Measurements from ENCODE around the gene FUOM.

Gene FUOM, protein sequence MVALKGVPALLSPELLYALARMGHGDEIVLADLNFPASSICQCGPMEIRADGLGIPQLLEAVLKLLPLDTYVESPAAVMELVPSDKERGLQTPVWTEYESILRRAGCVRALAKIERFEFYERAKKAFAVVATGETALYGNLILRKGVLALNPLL

DNA sequence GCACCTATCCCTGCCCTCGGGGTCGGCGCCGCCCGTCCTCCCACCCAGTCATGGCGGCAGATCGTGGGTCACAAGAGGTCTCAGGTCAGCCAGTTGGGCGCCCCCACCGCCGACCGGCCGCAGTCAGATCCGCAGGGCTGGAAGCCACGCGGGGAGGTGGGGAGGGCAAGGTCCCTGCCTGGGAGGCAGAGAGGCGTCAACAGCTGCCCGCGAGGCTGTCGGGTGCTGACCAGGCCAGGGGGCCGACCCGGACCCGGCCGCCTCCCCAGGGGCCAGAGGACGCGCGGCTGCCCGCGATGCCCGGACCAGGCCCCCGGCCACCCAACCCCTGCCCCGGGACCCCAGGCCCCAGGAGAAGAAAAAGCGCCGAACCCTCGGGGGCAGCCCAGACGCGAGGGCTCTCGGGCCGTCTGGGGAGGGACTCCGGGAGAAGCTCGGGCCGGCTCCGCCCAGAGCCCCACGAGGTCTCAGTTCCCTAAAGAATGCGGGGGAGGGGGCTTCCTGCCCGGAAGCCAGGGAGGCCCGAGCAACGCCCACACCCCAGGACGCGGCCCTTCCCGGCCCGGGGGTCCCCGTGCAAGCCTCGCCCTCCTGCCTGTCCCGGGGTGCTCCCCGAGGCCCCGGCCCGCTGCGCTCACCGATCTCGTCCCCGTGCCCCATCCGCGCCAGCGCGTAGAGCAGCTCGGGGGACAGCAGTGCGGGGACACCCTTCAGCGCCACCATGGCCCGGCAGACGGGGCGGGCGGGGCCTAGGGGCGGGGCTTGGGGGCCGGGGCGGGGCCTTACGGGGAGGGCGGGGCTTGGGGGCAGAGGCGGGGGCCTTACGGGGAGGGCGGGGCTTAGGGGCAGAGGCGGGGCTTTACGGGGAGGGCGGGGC lies at the start of gene FUOM:
FUOM (minus strand) TSS at position 735 of the 877 bp plus-strand sequence; CDS start at position 723, 12 bp downstream.
- DNase-seq = no peak

DNA sequence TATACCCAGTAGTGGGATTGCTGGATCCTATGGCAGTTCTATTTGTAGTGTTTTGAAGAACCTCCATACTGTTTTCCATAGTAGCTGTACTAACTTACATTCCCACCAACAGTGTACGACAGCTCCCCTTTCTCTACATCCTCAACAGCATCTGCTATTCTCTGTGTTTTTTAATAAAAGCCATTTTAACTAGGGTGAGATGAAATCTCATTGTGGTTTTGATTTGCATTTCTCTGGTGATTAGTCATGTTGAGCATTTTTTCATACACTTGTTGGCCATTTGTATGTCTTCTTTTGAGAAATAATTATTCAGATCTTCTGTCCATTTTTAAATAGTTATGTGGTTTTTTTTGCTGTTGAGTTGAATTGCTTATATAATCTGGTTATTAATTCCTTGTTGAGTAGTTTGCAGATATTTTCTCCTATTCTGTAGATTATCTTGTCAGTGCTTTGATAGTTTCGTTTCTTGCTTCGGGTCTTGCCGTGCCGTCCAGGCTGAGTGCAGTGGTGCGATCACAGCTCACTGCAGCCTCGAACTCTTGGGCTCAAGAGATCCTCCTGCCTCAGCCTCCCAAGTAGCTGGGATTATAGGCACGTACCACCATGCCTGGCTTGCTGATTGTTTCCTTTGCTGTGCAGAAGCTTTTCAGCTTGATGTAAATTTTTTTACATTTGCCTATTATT lies 48.2 kb upstream of the FUOM start:
- no peak for DNase-seq

DNA sequence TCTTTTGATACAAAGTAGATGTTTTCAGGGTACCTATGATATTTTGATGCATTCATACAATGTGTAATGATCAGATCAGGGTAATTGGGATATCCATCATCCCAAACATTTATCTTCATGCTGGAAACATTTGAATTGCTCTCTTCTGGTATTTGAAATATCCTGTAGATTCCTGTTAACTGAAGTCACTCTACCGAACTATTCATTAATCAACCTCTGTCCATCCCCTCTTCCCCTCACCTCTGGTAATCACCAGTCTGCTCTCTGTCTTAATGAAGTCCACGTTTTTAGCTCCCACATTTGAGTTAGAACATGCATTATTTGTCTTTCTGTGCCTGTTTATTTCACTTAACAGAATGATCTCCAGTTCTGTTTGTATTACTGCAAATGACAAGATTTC lies 47.5 kb upstream of the FUOM start:
- DNase-seq = no peak

DNA sequence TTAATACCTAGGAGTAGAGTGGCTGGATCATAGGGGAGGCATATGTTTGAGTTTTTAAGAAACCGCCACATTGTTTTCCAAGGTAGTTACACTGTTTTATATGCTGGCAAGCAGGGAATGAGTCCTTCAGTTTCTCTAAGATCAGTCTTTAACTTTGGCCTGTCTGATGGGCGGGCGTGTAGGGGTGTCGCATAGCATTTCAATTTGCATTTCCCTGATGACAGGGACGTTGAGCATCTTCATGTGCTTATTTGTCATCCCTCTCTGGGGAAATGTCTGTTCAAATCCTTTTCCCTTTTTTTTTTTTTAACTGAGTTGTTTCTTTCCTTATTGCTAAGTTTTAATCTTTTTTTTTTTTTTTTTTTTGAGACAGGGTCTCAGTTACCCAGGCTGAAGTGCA lies 46.0 kb upstream of the FUOM start:
- DNase-seq = no peak

DNA sequence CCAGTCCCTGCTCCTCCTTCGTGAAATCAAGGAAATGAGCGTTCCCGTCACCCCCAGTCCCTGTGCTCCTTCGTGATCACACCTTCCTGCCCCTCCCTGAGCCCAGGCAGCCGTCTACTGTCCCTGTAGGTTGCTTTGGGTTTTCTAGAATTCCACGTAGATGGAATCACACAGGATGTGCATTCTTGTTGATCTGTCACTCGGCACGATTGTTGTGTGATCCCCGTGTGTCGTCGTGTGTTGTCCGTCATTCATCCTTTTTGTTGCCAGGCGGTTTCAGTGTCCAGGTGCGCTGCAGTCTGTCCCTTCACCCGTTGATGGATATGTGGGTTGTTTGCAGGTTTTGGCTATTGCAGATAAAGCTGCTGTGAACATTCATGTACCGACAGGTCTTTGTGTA lies 45.5 kb upstream of the FUOM start:
- DNase-seq = no peak

- no peak for DNase-seq
Observed at GRCh38 chr10:133401981-133402725, 44.3 kb upstream of the FUOM start.

- DNase-seq = no peak
Observed at GRCh38 chr10:133401500-133401899, 43.7 kb upstream of the FUOM start.

DNA sequence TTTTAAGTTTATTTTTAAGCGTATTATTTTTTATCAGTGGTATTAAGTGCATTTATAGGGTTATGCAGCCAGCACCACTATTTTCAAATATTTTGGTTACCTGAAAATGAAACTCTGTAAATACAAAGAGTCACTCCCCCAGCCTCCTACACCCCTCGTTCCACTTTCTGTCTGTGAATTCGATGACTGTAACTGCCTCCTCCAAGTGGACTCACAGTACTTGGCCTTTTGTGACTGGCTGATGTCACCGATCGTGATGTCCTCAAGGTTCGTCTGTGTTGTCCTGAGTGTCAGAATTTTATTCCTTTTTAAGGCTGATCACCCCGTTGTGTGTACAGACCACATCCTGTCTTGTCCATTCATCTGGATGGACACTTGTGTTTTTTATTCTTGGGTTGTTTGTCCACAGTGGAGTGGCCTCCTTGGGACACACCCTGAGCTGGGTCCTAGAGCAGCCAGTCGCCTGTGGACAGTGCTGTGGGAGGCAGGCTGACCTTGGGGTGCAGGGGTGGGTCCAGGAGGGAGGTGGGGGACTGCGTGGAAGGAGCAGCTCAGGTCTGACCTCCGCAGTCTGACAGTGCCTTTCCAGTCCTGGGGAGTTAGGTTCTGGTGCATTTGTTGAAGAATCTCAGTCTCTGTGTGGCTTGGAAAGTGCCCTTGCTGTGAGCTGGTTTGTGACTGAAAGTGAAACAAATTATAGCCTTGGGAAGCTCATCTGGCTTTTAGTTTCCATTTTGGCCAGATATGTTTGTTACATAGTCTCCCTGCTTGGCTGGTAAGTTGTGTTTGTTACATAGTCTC lies 43.0 kb upstream of the FUOM start:
- no peak for DNase-seq

DNA sequence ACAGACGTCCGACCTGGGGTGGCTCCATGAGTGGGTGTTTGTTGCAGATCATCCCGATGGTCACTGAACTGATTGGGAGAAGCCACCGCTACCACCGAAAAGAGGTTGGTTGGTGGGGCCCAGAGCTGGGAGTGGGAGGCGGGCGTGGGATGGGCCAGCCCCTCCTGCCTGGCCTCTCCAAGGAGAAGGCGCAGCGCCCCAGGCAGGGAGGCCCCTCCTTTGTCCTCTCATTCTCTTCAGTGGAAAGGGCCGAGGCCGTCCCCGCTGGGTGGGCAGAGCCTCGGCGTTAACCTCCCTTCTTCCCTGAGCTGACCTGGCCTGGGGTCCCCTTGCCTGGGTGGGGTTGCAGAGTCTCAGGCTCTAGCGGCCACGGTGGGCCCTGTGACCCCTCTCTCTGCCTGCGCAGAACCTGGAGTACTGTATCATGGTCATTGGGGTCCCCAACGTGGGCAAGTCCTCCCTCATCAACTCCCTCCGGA lies 41.3 kb upstream of the FUOM start:
- no peak for DNase-seq

DNA sequence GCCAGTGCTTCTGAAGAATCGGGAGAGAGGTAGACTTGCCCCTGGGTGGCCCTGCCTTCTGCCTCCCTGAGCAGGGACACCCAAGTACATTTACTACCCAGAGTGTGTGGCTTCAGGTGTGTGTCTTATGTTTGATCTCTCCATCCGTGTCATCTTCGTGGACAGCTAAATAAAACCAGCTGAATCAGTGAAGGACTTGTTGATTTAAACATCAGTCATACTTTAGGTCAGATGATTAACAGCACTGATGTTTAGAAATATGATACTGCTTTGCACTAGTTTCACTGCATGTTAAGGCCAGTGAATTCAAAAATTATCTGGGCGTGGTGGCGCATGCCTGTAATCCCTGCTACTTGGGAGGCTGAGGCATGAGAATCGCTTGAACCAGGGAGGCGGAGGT lies 40.1 kb upstream of the FUOM start:
- DNase-seq = no peak

- no peak for DNase-seq
Observed at GRCh38 chr10:133396035-133396624, 38.3 kb upstream of the FUOM start.

DNA sequence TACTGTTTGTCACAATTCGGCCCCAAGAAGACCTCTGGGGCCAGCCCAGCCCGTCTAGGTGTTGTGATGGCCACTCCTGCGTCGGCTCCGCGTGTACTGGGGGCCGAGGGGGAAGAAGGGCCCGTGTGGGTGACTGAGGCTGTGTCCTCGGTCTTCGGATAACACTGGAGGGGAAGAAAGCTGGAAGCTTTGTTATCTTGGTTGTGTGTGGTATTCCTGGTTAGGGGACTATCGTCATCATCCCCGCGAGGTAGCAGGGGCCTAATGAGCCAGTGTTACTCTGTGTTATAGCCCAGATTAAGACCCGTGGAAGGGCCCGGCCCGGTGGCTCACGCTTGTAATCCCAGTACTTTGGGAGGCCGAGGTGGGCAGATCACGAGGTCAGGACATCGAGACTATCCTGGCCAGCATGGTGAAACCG lies 37.0 kb upstream of the FUOM start:
- no peak for DNase-seq

DNA sequence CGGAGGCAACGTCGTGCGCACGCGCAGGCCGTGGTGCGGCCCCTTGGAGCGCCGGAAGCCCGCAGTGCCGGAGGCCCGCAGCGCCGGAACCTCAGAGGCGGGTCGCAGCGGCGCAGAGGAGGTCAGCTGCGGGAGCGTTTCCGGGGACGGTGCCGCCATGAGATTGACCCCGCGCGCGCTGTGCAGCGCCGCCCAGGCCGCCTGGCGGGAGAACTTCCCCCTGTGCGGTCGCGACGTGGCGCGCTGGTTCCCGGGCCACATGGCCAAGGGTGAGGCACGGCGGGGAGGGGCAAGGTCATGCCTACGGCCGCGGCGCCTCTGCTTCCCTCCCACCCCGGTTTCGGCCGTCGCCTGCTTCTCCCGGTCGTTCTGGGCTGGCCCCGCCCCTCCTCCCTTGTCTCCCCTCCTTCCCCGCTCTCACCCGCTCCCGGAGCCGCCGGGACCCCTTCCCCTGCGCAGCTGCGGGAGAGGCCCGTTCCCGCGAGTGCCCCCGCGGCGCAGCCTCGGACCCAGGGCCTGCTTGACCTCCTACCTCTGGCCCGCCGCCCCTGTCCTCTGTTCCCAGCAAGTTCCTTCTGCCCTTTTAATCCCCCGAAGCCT lies 36.3 kb upstream of the FUOM start, which contains the start of gene MTG1:
MTG1 (plus strand) TSS at position 94 of the 600 bp plus-strand sequence; CDS start at position 158, 64 bp downstream.
- DNase-seq = peak; percentile 87

- no peak for DNase-seq
Observed at GRCh38 chr10:133393401-133394063, 35.7 kb upstream of the FUOM start.

DNA sequence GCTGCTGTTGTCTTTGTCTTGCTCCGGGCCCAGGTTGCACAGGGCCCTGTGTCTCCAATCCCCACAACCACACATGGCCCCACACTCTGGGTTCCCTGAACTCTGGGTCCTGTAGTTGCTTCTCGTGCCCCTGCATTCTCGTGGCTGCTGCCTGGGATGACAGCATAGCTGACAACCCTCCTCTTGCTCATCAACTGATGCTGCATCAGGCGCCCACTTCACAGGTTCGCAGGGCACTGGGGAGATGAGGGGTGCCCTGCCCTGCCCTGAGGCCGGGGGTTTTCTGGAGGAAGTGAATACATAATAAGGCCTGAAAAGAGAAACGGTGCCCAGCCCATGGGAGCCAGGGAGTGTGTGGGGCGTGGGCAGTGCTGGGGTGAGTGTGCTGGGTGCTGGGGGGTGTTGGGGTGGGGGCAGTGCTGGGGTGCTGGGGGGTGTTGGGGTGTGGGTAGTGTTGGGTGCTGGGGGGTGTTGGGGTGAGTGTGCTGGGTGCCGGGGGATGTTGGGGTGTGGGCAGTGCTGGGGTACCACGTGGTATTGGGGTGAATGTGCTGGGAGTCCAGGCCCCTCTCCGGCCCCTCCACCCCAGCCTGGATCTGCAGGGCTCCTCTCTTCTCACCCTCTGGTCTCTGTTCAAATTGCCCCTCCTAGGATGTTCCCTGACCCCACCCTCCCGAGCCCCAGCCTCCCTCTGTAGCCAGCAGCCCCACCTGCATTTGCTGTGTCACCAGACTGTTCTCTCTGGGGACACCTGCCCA lies 34.1 kb upstream of the FUOM start:
- DNase-seq = no peak

DNA sequence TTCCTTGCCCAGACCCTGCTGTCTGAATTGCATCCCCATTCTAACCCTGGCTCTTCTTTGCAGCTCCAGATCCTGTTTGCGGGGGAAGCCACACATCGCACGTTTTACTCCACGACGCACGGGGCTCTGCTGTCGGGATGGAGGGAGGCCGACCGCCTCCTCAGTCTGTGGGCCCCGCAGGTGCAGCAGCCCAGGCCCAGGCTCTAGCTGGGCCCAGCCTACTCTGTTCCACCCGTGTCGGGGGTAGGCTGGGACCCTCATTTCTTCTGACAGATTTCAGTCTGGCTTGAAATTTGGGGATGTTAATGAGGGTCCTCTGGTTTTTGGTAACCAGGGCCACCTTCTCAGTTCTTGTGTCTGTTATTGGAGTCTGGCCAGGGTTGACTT lies 33.4 kb upstream of the FUOM start:
- no peak for DNase-seq

- DNase-seq = no peak
Observed at GRCh38 chr10:133390597-133391248, 32.9 kb upstream of the FUOM start.

DNA sequence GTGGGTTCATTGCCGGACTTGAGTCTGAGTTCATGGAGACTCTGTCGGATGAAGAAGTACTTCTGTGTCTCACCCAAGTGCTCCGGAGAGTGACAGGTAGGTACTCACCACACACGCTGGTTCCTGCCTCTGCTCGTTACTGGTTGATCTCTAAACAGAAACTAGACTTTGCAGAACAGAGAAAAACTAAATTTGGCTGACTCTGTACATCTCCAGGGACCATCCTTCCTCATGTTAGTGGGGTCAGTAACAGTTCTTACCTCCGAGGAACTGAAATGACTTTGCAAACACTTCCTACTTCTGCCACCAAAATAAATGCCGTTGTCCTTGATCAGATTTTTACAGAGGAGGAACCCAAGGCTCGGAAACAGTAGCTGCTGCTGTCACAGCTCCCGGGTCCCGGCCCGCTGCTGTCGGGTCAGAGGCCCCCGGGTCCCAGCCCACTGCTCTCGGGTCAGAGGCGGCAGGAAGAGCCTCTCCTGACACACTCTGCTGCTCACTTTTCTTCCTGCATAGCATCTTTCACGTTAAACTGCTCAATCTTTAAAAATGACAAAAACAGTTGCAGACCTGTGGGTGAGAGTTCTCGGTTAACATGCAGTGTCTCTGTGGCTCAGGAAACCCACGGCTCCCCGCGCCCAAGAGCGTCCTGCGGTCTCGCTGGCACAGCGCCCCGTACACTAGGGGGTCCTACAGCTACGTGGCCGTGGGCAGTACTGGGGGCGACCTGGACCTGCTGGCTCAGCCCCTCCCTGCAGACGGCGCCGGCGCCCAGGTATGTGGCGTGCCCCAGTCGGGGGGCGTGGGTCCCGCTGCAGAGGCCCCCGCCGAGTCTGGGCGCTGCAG lies 31.4 kb upstream of the FUOM start:
- DNase-seq = no peak

Data from DMS153 (cell line).